GM21529 (cell line): ENCODE results near the gene CKLF.
"Not testable (repeated sequence)": the region's sequence is repeated elsewhere in the genome, so short reads cannot be mapped to it uniquely, and the experiment has no call there.

Source experiments
- ATAC-seq: cut with Tn5 transposase; IDR thresholded peaks from one replicate; pipeline ENCODE4 v1.9.1; 2021; ENCODE audit not compliant: unreplicated experiment

The CKLF gene

GRCh38 chr16:66592241-66592640, 39.9 kb downstream of the CKLF start:
- no peak for ATAC-seq

- no peak for ATAC-seq
Measured at GRCh38 chr16:66592814-66593213, 40.4 kb downstream of the CKLF start.

GRCh38 chr16:66594739-66595138, 42.4 kb downstream of the CKLF start:
- ATAC-seq = peak; percentile 68

GRCh38 chr16:66596559-66596958, 44.2 kb downstream of the CKLF start:
- ATAC-seq = not testable (repeated sequence)

- ATAC-seq = no peak
Measured at GRCh38 chr16:66596986-66597848, 44.8 kb downstream of the CKLF start.

- no peak for ATAC-seq
Measured at GRCh38 chr16:66598111-66598510, 45.7 kb downstream of the CKLF start.

GRCh38 chr16:66599726-66600125, 47.4 kb downstream of the CKLF start:
- no peak for ATAC-seq

GRCh38 chr16:66600477-66600876, 48.1 kb downstream of the CKLF start:
- ATAC-seq = no peak

- ATAC-seq = no peak
Measured at GRCh38 chr16:66601471-66601870, 49.1 kb downstream of the CKLF start.

- no peak for ATAC-seq
Measured at GRCh38 chr16:66603537-66604375, 51.4 kb downstream of the CKLF start.

GRCh38 chr16:66604376-66605176, 52.2 kb downstream of the CKLF start, which contains the start of gene CMTM3:
Gene CMTM3 (plus strand): TSS chr16:66604704. CDS start chr16:66604806, 102 bp downstream.
- ATAC-seq = peak; percentile 48

- ATAC-seq = peak; percentile 9
Measured at GRCh38 chr16:66605177-66605978, 53.0 kb downstream of the CKLF start.

GRCh38 chr16:66605979-66606751, 53.8 kb downstream of the CKLF start:
- peak; percentile 47 for ATAC-seq

- ATAC-seq = peak; percentile 35
Measured at GRCh38 chr16:66608241-66609138, 56.1 kb downstream of the CKLF start.

- ATAC-seq = no peak
Measured at GRCh38 chr16:66609139-66609510, 56.7 kb downstream of the CKLF start.

- ATAC-seq = no peak
Measured at GRCh38 chr16:66610111-66610820, 57.9 kb downstream of the CKLF start.

GRCh38 chr16:66611911-66612310, 59.5 kb downstream of the CKLF start:
- ATAC-seq = not testable (repeated sequence)

GRCh38 chr16:66612422-66612821, 60.0 kb downstream of the CKLF start:
- ATAC-seq = no peak
